DMS 273 treated with DMSO at 0.1 percent for 48 hours (cell line): ENCODE measurements around the gene NEDD9.

Source experiments
- DNase-seq: peaks from one replicate; lab custom pipeline; 2025; lab: John Stamatoyannopoulos, UW

NEDD9 gene

GRCh38 chr6:11142296-11143027, 90.0 kb downstream of the NEDD9 start:
- no peak for DNase-seq

- DNase-seq, result no peak
These were observed 91.2 kb downstream of the NEDD9 start for GRCh38 chr6:11141295-11141694.

- no peak for DNase-seq
These were observed 92.4 kb downstream of the NEDD9 start for GRCh38 chr6:11140056-11140455.

GRCh38 chr6:11139051-11139960, 93.2 kb downstream of the NEDD9 start:
- no peak for DNase-seq

GRCh38 chr6:11136809-11137208, 95.7 kb downstream of the NEDD9 start:
- no peak for DNase-seq
